Transverse colon (tissue), 4 donors: ENCODE data around the gene OTOG. TPM values are rescaled to one million over a fixed set of nuclear protein-coding genes. Genes with fewer than 3 reads are reported as not detected.

Source experiments
- DNase-seq: peaks from one replicate; pipeline ENCODE4 v3.0.0-alpha.2; 2019
- H3K27ac ChIP-seq, 4 donors: fragments of 200-600 bp; sonication (generic); 2 replicates each; pipeline ENCODE4 v1.5.1; 2016 to 2018; ENCODE audit warnings: inconsistent platforms in 4 of 4
- H3K27me3 ChIP-seq: fragments of 200-600 bp; sonication (generic); 2 replicates; pipeline ENCODE4 v1.5.1; 2017; ENCODE audit warnings: inconsistent platforms
- H3K36me3 ChIP-seq, 4 donors: fragments of 200-600 bp; sonication (generic); 2 replicates each; pipeline ENCODE4 v1.5.1; 2017 to 2019; ENCODE audit warnings: inconsistent platforms in 4 of 4
- H3K4me1 ChIP-seq, 4 donors: fragments of 200-600 bp; sonication (generic); 2 replicates each; pipeline ENCODE4 v1.5.1; 2017 to 2020; ENCODE audit warnings: inconsistent platforms in 4 of 4
- H3K4me3 ChIP-seq, 4 donors: fragments of 200-600 bp; sonication (generic); 1 replicate in 1 of 4; 2 replicates in 3 of 4; pipeline versions ENCODE4 v1.5.1 to v1.6.1; 2017 to 2019; ENCODE audit warnings: inconsistent platforms in 4 of 4
- H3K9me3 ChIP-seq, 2 donors: fragments of 200-600 bp; sonication (generic); 2 replicates each; pipeline ENCODE4 v1.5.1; 2017 to 2019; ENCODE audit warnings: inconsistent platforms in 2 of 2
- CTCF ChIP-seq, 5 experiments: fragments of 200-600 bp in 3 of 5; fragments of 450-650 bp in 2 of 5; sonication (generic) in 3 of 5; IDR thresholded peaks; 1 replicate in 2 of 5; 2 replicates in 3 of 5; pipeline ENCODE4 v1.5.1; 2016 to 2017; ENCODE audit warnings: antibody characterized with exemption in 5 of 5, inconsistent platforms in 3 of 5, mild to moderate bottlenecking in 2 of 5, moderate library complexity in 1 of 5
- EP300 ChIP-seq: sonication (generic); formaldehyde crosslinking; IDR thresholded peaks from one replicate; pipeline ENCODE4 v1.6.1; 2017; ENCODE audit warnings: antibody characterized with exemption, low read depth
- POLR2A ChIP-seq: fragments of 450-650 bp; IDR thresholded peaks from one replicate; pipeline ENCODE4 v1.6.1; 2016; ENCODE audit warnings: antibody characterized with exemption, mild to moderate bottlenecking, moderate library complexity
- POLR2AphosphoS5 ChIP-seq, 3 donors: sonication (generic); formaldehyde crosslinking; IDR thresholded peaks; one replicate each; pipeline ENCODE4 v1.6.1; 2016; ENCODE audit warnings: antibody characterized with exemption in 3 of 3
- WGBS, 2 donors: methylation state at CpG; one replicate each; pipeline ENCODE4 v1.1.5; 2018; ENCODE audit warnings: low coverage in 1 of 2; 5-methylcytosine and 5-hydroxymethylcytosine counted together
- in situ Hi-C, 4 donors: fragments of 200-750 bp; cut with MboI; loops; one replicate each; pipeline versions ENCODE4 v1.15.0 to v1.15.1; 2017; ENCODE audit warnings: low sequenced_read_pairs in 3 of 4, low pct_ligation_motif_present in 1 of 4, low pct_unique_long_range_greater_than_20kb in 1 of 4
- intact Hi-C: fragments of 100-400 bp; cut with DNase I; formaldehyde crosslinking; loops from one replicate; pipeline ENCODE4 v1.15.1; 2023; ENCODE audit warnings: low total_unique reads
- total RNA-seq, 4 donors: library from RNA; depleted of rRNA; stranded (reverse); fragments of >200 nt; gene quantifications; one replicate each; pipeline ENCODE4 v1.1.0, GENCODE V29; 2016

OTOG gene
- total RNA-seq, 4 donors from 2014 or later, result not detected

GRCh38 chr11:17658211-17658610 is 111.2 kb downstream of the OTOG start:
- in situ Hi-C loops, result no loop called here
- H3K27me3 ChIP-seq, result peaks cover 3% of the 10 kb centered on the region

GRCh38 chr11:17668166-17668565 is 121.1 kb downstream of the OTOG start:
- no peaks in the 10 kb centered on the region for H3K4me1 ChIP-seq
- no peak overlapping the region for H3K4me3 ChIP-seq
- TF ChIP-seq POLR2A, result no peak
- no peak for TF ChIP-seq EP300
- no peak for TF ChIP-seq CTCF (IDR thresholded peaks at IDR 0.05)
- no peak for TF ChIP-seq POLR2AphosphoS5 (IDR thresholded peaks at IDR 0.05)
- in situ Hi-C loops (no loop called here), intact Hi-C loops (no loop called here)
- no peak overlapping the region for H3K27ac ChIP-seq
- H3K9me3 ChIP-seq, result no peaks in the 10 kb centered on the region
- H3K27me3 ChIP-seq, result peaks cover 3% of the 10 kb centered on the region
- H3K36me3 ChIP-seq, result no peaks in the 10 kb centered on the region
- DNase-seq, result no peak

More at GRCh38 chr11:17658211-17658610, 111.2 kb downstream of the OTOG start:
- H3K4me1 ChIP-seq, result no peaks in the 10 kb centered on the region
- H3K4me3 ChIP-seq, result no peak overlapping the region
- TF ChIP-seq POLR2A, result no peak
- no peak for TF ChIP-seq EP300
- no peak for TF ChIP-seq CTCF (IDR thresholded peaks at IDR 0.05)
- no peak for TF ChIP-seq POLR2AphosphoS5 (IDR thresholded peaks at IDR 0.05)
- no peaks in the 10 kb centered on the region for H3K36me3 ChIP-seq
- no peak overlapping the region for H3K27ac ChIP-seq
- no peak for DNase-seq
- intact Hi-C loops, result no loop called here
- peaks cover 0 to 7% of the 10 kb centered on the region in 2 donors for H3K9me3 ChIP-seq

GRCh38 chr11:17672469-17672868 is 125.4 kb downstream of the OTOG start:
- WGBS, 2 donors, result 87 to 100% methylated on average over 4 to 7 of the region's 7 CpGs
- Histone ChIP-seq H3K4me1 (no peaks in the 10 kb centered on the region), H3K36me3 (no peaks in the 10 kb centered on the region), H3K9me3 (peaks cover 0 to 11% of the 10 kb centered on the region in 2 donors), H3K4me3 (no peak overlapping the region), H3K27ac (no peak overlapping the region), H3K27me3 (no peaks in the 10 kb centered on the region)
- TF ChIP-seq POLR2A (no peak), POLR2AphosphoS5 (IDR thresholded peaks at IDR 0.05) (no peak), EP300 (no peak), CTCF (IDR thresholded peaks at IDR 0.05) (no peak)
- DNase-seq, result no peak
- intact Hi-C loops, result no loop called here
- in situ Hi-C loops, result no loop called here

GRCh38 chr11:17673951-17674350 is 126.9 kb downstream of the OTOG start:
- no peaks in the 10 kb centered on the region for H3K4me1 ChIP-seq
- no peak for DNase-seq
- H3K27ac ChIP-seq, result no peak overlapping the region
- no peak overlapping the region for H3K4me3 ChIP-seq
- H3K27me3 ChIP-seq, result no peaks in the 10 kb centered on the region
- H3K36me3 ChIP-seq, result no peaks in the 10 kb centered on the region
- peaks cover 0 to 11% of the 10 kb centered on the region in 2 donors for H3K9me3 ChIP-seq
- 73 to 90% methylated on average over 1 of the region's 1 CpG for WGBS, 2 donors
- intact Hi-C loops, result no loop called here
- no peak for TF ChIP-seq EP300
- no peak for TF ChIP-seq CTCF (IDR thresholded peaks at IDR 0.05)
- TF ChIP-seq POLR2AphosphoS5 (IDR thresholded peaks at IDR 0.05), result no peak
- TF ChIP-seq POLR2A, result no peak
- in situ Hi-C loops, result no loop called here
